ENCODE measurements around the gene ZBTB47.

DNA sequence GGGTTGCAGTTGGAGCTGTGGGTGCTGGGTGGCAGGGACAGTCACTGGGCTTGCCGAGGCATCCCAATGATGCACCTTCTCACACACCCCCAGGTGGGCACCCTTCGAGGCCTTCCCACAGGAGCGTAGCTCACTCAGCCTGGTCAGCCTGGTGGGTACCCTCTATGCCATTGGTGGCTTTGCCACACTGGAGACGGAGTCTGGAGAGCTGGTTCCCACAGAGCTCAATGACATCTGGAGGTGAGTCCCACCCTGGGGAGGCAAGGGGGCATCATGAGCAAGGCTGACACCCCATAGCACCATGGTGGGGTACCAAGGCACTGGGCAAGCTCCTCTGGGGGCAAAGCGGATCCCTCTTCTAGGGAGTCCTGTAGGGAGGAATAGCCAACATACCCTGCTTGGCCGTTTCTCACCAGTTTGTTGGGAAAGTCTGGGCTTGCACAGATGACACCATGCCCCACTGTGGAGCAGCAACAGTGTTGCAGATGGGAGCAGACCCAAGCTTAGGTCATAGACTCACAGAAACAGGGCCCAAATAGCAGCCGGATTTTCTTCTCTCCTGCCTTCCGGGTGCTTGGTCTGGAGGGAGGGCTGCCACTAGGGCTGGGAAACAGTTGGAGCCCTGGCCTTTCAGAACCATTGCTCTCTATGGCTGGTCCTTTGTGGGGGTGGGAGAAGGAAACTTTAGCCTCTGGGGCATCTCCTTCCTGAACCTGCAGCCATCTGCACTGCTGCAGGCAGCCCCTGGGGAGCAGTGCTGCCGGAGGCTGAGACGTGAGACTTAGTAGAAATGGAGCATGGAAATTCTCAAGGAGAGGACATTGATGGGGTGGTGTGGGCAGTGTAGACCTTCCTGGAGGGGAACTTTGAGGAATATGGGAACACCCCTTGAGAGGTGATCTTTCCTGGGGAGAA lies 37.5 kb downstream of the ZBTB47 start:
- TF ChIP-seq EZH2 (IDR thresholded peaks at IDR 0.05; ENCODE audit: borderline replicate concordance, low read depth, low read length, severe bottlenecking) (no peak), POLR2A (IDR thresholded peaks at IDR 0.05; ENCODE audit: low read depth, low read length) (no peak), POLR2AphosphoS5 (IDR thresholded peaks at IDR 0.05; ENCODE audit: insufficient read depth, low read depth, low read length) (no peak), GATA2 (IDR thresholded peaks at IDR 0.05; ENCODE audit: insufficient read depth, insufficient read length, low read depth, low read length) (no peak), FOS (IDR thresholded peaks at IDR 0.05; ENCODE audit: borderline replicate concordance, insufficient read depth, low read length) (no peak)
- TF ChIP-seq, protein P1, sequence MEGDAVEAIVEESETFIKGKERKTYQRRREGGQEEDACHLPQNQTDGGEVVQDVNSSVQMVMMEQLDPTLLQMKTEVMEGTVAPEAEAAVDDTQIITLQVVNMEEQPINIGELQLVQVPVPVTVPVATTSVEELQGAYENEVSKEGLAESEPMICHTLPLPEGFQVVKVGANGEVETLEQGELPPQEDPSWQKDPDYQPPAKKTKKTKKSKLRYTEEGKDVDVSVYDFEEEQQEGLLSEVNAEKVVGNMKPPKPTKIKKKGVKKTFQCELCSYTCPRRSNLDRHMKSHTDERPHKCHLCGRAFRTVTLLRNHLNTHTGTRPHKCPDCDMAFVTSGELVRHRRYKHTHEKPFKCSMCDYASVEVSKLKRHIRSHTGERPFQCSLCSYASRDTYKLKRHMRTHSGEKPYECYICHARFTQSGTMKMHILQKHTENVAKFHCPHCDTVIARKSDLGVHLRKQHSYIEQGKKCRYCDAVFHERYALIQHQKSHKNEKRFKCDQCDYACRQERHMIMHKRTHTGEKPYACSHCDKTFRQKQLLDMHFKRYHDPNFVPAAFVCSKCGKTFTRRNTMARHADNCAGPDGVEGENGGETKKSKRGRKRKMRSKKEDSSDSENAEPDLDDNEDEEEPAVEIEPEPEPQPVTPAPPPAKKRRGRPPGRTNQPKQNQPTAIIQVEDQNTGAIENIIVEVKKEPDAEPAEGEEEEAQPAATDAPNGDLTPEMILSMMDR (IDR thresholded peaks at IDR 0.05; ENCODE audit: extremely low read depth in 1 of 2, insufficient read depth in 1 of 2, low read depth in 1 of 2, low read length in 2 of 2): no peak
- TF ChIP-seq, protein P2, sequence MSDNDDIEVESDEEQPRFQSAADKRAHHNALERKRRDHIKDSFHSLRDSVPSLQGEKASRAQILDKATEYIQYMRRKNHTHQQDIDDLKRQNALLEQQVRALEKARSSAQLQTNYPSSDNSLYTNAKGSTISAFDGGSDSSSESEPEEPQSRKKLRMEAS (IDR thresholded peaks at IDR 0.05; ENCODE audit: insufficient read depth, insufficient read length): no peak
